ENCODE results near the gene RFX1. TPM values are rescaled to one million over a fixed set of nuclear protein-coding genes. Genes with fewer than 3 reads are reported as not detected.

The RFX1 gene
- total and polyA plus RNA-seq, 2 of the 13 experiments (the other 11 are each of a cell fraction or from before 2014, with no cell fraction given) = 1.1 to 1.3 TPM

DNA sequence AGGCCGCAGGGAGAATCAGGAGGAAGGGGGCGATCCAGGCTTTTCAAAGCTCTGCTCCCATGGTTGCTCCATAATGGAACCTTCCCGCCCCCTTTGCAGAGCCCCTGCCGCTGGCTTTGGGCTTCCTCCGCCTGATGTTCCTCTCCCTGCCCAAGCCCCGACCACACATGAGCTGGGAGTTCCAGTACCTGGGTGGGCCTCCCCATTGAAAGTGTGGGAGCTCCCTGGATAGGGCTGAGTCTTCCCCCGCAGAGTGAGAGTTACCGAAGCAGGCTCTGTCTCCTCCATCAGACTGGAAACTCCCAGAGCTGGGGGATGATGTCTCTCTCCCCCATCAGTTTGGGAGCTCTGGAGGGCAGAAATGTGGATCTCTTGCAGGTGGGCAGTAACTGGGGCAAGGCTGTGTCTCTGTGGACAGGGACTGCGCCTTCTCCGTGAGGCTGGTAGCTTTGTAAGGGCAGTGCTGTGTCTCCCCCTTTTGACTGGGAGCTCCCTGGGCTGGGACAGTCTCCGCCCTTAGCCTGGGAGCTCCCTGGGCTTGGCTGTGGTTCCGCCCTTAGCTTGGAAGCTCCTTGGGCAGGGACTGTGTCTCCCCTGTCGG, 53.1 kb downstream of the RFX1 start (continued):
- no peak for TF ChIP-seq BRD4 (CRISPR knock-in tag; IDR thresholded peaks at IDR 0.05)
- peak; percentile 50 for TF ChIP-seq STAG1 (CRISPR knock-in tag; IDR thresholded peaks at IDR 0.05)
- no peak for TF ChIP-seq PLRG1 (conservative IDR thresholded peaks at IDR 0.05)
- TF ChIP-seq NR2F6 (IDR thresholded peaks at IDR 0.05) = no peak
- no peak for TF ChIP-seq NR2F6 (CRISPR knock-in tag; IDR thresholded peaks at IDR 0.05)

DNA sequence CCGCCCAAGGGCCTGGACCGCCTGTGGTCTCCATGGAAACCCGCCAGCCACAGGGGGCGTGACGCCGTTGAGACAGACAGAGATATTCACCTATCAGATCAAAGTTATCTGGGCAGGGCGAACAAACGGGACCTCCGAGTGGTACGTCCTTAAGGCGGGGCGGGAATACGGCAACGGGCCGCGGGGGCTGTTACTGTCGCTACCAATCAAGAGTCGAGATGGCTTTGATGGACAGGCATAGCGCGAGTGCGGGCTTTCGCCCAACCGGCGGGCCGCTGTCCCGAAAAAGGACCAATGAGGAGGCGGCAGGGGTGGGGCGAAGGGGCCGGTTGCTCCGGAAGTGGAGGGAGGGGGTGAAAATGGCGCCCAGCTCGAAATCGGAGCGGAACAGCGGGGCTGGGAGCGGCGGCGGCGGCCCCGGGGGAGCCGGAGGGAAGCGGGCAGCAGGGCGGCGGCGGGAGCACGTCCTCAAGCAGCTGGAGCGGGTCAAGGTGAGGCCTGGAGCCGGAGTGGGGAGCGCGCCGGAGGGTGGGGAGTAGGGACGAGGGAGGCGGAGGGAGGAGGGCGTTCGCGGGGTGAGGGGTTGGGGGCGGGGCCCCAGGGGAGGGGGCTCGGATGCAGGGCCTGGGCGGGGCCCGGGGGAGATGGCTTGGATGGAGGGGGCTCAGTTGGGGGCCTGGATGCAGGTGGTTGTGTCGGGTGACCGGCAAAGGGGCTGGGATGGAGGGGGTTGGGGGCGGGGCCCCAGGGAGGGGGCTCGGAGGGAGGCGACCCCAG, 53.8 kb downstream of the RFX1 start, which contains the start of gene DCAF15:
Gene DCAF15 (plus strand): TSS at position 356 of the 777 bp plus-strand sequence. CDS start 4 bp downstream, at position 360.
- H3K36me3 ChIP-seq (replicated peaks in 1 of 2; ENCODE audit: control insufficient read depth in 1 of 2, insufficient read depth in 2 of 2, low read length in 2 of 2) = peaks cover 11 to 29% of the 10 kb centered on the region in 2 experiments; a peak in 4 of 5 replicates
- peak within 1 kb of the TSS; percentile 80 for H3K9ac ChIP-seq (ENCODE audit: insufficient read depth, low read depth, low read length)
- in situ Hi-C loops (cut with HindIII; ENCODE audit: extremely low pct_ligation_motif_present, low pct_unique_long_range_greater_than_20kb) (loop anchor here (5.0 kb wide), 1 partner anchor 70 kb away; no protein-coding TSS in a partner anchor), intact Hi-C loops (cut with micrococcal nuclease; ENCODE audit: unreplicated experiment) (loop anchor here (1.0 to 2.0 kb wide), 2 partner anchors 54 to 72 kb away; partner anchors contain the start of gene RFX1)
- peaks cover 14% of the 10 kb centered on the region for H3K79me2 ChIP-seq (ENCODE audit: insufficient read depth, low read length)
- H3K4me3 ChIP-seq (replicated peaks in 1 of 3; ENCODE audit: insufficient read depth in 1 of 3, low read depth in 2 of 3, low read length in 3 of 3) = peak within 1 kb of the TSS; percentile 92 to 98 (median 95)
- no peak within 1 kb of the TSS for H2AFZ ChIP-seq (ENCODE audit: low read length)
- H4K20me1 ChIP-seq (ENCODE audit: insufficient read depth, low read length) = no peaks in the 10 kb centered on the region
- no TSS peak for BruUV-seq (replicated peaks)
- H3K4me2 ChIP-seq (ENCODE audit: low read depth, low read length) = peak within 1 kb of the TSS; percentile 94
- peak; percentile 98 for ATAC-seq
- H3K27ac ChIP-seq (ENCODE audit: extremely low read length, insufficient read depth, low read length) = peak within 1 kb of the TSS; percentile 68
- no peaks in the 10 kb centered on the region for H3K9me3 ChIP-seq (ENCODE audit: low read length)
- peak; percentile 98 for DNase-seq (ENCODE audit: low spot score)
- WGBS (ENCODE audit: low lambda C conversion rate) = 2% methylated on average over 17 of the region's 65 CpGs
- POLR2A ChIA-PET = interaction anchor here (1.0 to 2.0 kb wide), 5 partner anchors 45 to 128 kb away, joined by 3 to 6 read pairs (median 6); partner anchors contain the start of gene MISP3
- no peaks in the 10 kb centered on the region; a peak in 1 of 5 replicates for H3K27me3 ChIP-seq (ENCODE audit: control insufficient read depth in 1 of 2, insufficient read depth in 2 of 2, low read length in 2 of 2)
- peak; percentile 99 for FAIRE-seq
- CTCF ChIA-PET (ENCODE audit: low intra/inter-chr PET ratio, low total read pairs) = no interaction called here
- H3K4me1 ChIP-seq (ENCODE audit: insufficient read depth, low read length) = peaks cover 10% of the 10 kb centered on the region
- TF ChIP-seq ETV5 (CRISPR knock-in tag; IDR thresholded peaks at IDR 0.05; ENCODE audit: borderline replicate concordance) (peak; percentile 93), SAFB2 (CRISPR knock-in tag; IDR thresholded peaks at IDR 0.05; ENCODE audit: borderline replicate concordance, low read depth) (0 out of 2 replicates have a peak, but pooled peaks have one; percentile 41), ZNF430 (CRISPR knock-in tag; IDR thresholded peaks at IDR 0.05) (0 out of 2 replicates have a peak, but pooled peaks have one; percentile 19), HNRNPL (IDR thresholded peaks at IDR 0.05; ENCODE audit: low read depth, low read length) (0 out of 2 replicates have a peak, but pooled peaks have one; percentile 44), SAP130 (CRISPR knock-in tag; IDR thresholded peaks at IDR 0.05; ENCODE audit: low read depth) (peak; percentile 91), SALL1 (CRISPR knock-in tag; IDR thresholded peaks at IDR 0.05) (peak; percentile 22; the same call in 1 of the 2 replicates), RFX1 (IDR thresholded peaks at IDR 0.05) (peak; percentile 86), ZNF574 (CRISPR knock-in tag; IDR thresholded peaks at IDR 0.05) (peak; percentile 25; the same call in 1 of the 2 replicates), ZBED4 (CRISPR knock-in tag; IDR thresholded peaks at IDR 0.05; ENCODE audit: borderline replicate concordance) (no peak)
- TF ChIP-seq, protein P1, sequence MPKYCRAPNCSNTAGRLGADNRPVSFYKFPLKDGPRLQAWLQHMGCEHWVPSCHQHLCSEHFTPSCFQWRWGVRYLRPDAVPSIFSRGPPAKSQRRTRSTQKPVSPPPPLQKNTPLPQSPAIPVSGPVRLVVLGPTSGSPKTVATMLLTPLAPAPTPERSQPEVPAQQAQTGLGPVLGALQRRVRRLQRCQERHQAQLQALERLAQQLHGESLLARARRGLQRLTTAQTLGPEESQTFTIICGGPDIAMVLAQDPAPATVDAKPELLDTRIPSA (CRISPR knock-in tag; IDR thresholded peaks at IDR 0.05; ENCODE audit: borderline replicate concordance) = no peak
